AG04450 (cell line): ENCODE measurements around the gene PDK4. TPM values are rescaled to one million over a fixed set of nuclear protein-coding genes. Genes with fewer than 3 reads are reported as not detected.

Experiments
- polyA plus RNA-seq: library from polyadenylated mRNA; depleted of rRNA; stranded (reverse); fragments of >200 nt; gene quantifications from 2 replicates; pipeline ENCODE4 v1.2.3, GENCODE V29; 2011; rRNA removed

PDK4 gene
- polyA plus RNA-seq, 1 experiment: 0.05 TPM

Other genes starting within 250 kb of the PDK4 start
- 0.20 TPM in 1 of 2 replicates, not detected in the other for gene PON3, start 200.1 kb downstream of the PDK4 start, polyA plus RNA-seq
- 86.2 and 110 TPM in 2 replicates for gene PON2, start 161.5 kb downstream of the PDK4 start, polyA plus RNA-seq
- 0.06 TPM in 1 of 2 replicates, not detected in the other for gene ASB4, start 110.6 kb downstream of the PDK4 start, polyA plus RNA-seq
- 0.02 and 0.06 TPM in 2 replicates for gene DYNC1I1, start 176.0 kb upstream of the PDK4 start, polyA plus RNA-seq